GM12878 (cell line): Measurements from ENCODE around the gene TGFBRAP1. TPM values are rescaled to one million over a fixed set of nuclear protein-coding genes. Genes with fewer than 3 reads are reported as not detected.
A peak's percentile ranks its signal among the peaks of the same experiment; 100 is the strongest.

Experiments used
- ASH2L ChIP-seq: fragments of 300-600, 200-600 bp; sonication (generic); IDR thresholded peaks from 2 replicates; pipeline ENCODE4 v1.6.1; 2017; ENCODE audit warnings: low read depth, mild to moderate bottlenecking, borderline replicate concordance
- ATF2 ChIP-seq: IDR thresholded peaks from 2 replicates; pipeline ENCODE4 v1.6.1; 2012; ENCODE audit warnings: low read length, inconsistent platforms
- DPF2 ChIP-seq: fragments of 450-650 bp; IDR thresholded peaks from 2 replicates; pipeline ENCODE4 v1.6.1; 2017; ENCODE audit warnings: mild to moderate bottlenecking
- EGR1 ChIP-seq, 2 experiments: IDR thresholded peaks; 1 replicate in 1 of 2; 2 replicates in 1 of 2; pipeline ENCODE4 v1.6.1; 2011 to 2012; ENCODE audit warnings: low read depth in 2 of 2, low read length in 2 of 2, borderline replicate concordance in 1 of 2, mild to moderate bottlenecking in 1 of 2, moderate library complexity in 1 of 2
- FOXM1 ChIP-seq: IDR thresholded peaks from 2 replicates; pipeline ENCODE4 v1.6.1; 2012; ENCODE audit warnings: low read depth, mild to moderate bottlenecking, inconsistent platforms, low read length, moderate library complexity
- KAT2A ChIP-seq: conservative IDR thresholded peaks from 2 replicates; pipeline ENCODE4 v1.6.1; 2011; ENCODE audit warnings: low read depth, low read length; ENCODE audit not compliant: control insufficient read depth
- MYC ChIP-seq: IDR thresholded peaks from 2 replicates; pipeline ENCODE4 v1.6.1; 2011; ENCODE audit warnings: mild to moderate bottlenecking, low read length, moderate library complexity, inconsistent platforms; ENCODE audit not compliant: insufficient read depth, insufficient replicate concordance, insufficient read length, severe bottlenecking
- PAX5 ChIP-seq: IDR thresholded peaks from 2 replicates; pipeline ENCODE4 v1.6.1; 2011; ENCODE audit warnings: low read depth, low read length, borderline replicate concordance
- REST ChIP-seq: IDR thresholded peaks from 2 replicates; pipeline ENCODE4 v1.6.1; 2012; ENCODE audit warnings: mild to moderate bottlenecking, low read depth, low read length
- TCF7 ChIP-seq: IDR thresholded peaks from 2 replicates; pipeline ENCODE4 v1.6.1; 2014; ENCODE audit warnings: antibody characterized with exemption, borderline replicate concordance
- ZNF622 ChIP-seq: fragments of 450-650 bp; IDR thresholded peaks from 2 replicates; pipeline ENCODE4 v1.6.1; 2017; ENCODE audit warnings: mild to moderate bottlenecking, inconsistent platforms
- ZSCAN29 ChIP-seq: fragments of 450-650 bp; IDR thresholded peaks from 2 replicates; pipeline ENCODE4 v1.6.1; 2017; ENCODE audit warnings: mild to moderate bottlenecking, moderate library complexity
- polyA plus RNA-seq, 11 experiments: library from polyadenylated mRNA; depleted of rRNA in 4 of 11; unstranded in 6 of 11; stranded (reverse) in 5 of 11; fragments of >200 nt; fragmentation: Nextera tagmentation in 4 of 11; fragmentation: Illumina TruSeq in 1 of 11; extraction: Ambion mirVana in 4 of 11; extraction: Trizol in 1 of 11; gene quantifications; 1 replicate in 1 of 11; 2 replicates in 10 of 11; pipeline versions ENCODE4 v1.2.1 to v1.2.3, GENCODE V29; 2011 to 2016; ENCODE audit warnings: inconsistent platforms in 2 of 11, missing spikeins in 2 of 11, low read depth in 1 of 11
- total RNA-seq, 4 experiments: library from RNA; depleted of rRNA in 3 of 4; stranded (reverse); fragments of >200 nt in 3 of 4; fragmentation: Illumina TruSeq in 1 of 4; extraction: Trizol in 1 of 4; gene quantifications; 2 replicates each; pipeline versions ENCODE4 v1.2.1 to v1.2.3, GENCODE V29; 2013 to 2021
- TF ChIP-seq, protein P1 (sequence below): fragments of 450-650 bp; IDR thresholded peaks from 2 replicates; pipeline ENCODE4 v1.6.1; 2017; ENCODE audit warnings: mild to moderate bottlenecking, low read depth, inconsistent platforms; ENCODE audit not compliant: poor library complexity, severe bottlenecking
- TF ChIP-seq, protein P2 (sequence below): fragments of 450-650 bp; IDR thresholded peaks from 2 replicates; pipeline ENCODE4 v1.6.1; 2018; ENCODE audit warnings: mild to moderate bottlenecking, low read depth, moderate library complexity; ENCODE audit not compliant: partially characterized antibody
- TF ChIP-seq, protein P3 (sequence below): fragments of 450-650 bp; IDR thresholded peaks from 2 replicates; pipeline ENCODE4 v1.6.1; 2016; ENCODE audit warnings: mild to moderate bottlenecking

TGFBRAP1 gene
- total and polyA plus RNA-seq, 10 of the 15 experiments (the other 5 are each of a cell fraction or from before 2014, with no cell fraction given), result 7.9 to 37.4 (median 23.7) TPM

DNA sequence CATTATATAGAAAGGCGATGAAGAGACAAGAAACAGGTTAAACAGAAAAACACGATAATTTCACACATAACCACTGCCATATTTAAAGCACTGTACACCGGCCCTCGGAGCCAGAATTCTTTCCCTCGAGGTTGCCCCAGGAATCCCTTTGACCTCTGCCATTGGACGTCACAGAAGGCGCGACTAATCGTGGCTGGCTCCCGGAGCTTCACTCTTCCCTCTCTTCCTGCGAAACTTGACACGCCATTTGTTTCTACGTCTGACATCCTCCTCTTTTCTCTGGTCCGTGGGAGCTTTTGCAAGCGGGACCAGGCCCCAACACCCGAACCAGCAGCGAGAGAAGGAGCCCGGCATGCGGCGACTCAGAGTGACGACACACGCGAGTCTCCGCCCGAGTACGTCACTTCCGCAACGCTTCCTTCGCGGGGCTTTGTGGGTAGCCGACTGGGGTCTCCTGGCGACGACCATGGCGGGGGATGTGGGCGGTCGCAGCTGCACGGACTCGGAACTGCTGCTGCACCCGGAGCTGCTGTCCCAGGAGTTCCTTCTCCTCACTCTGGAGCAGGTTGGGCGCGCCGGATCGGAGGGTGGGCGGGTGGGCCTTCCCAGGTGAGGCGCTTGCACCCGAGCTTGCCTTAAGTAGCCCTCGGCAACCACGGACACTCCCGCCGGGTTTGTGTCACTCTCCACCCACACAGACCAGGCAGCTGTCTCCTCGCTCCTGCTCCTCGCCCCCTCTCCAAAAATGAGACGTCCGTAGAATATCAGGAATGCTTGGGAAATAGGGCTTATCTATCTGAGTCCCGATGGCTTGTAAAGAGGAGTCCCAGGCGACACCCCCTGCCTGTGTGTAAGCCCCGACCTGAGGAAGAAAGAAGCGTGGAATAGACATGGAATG, 7.8 kb upstream of the TGFBRAP1 start, which contains the start of gene C2orf49 (continued):
- no peak for TF ChIP-seq ZSCAN29
- TF ChIP-seq ASH2L, result peak; percentile 99
- no peak for TF ChIP-seq PAX5
- TF ChIP-seq DPF2, result no peak
- TF ChIP-seq KAT2A, result no peak
- TF ChIP-seq MYC, result no peak
- TF ChIP-seq, protein P1, sequence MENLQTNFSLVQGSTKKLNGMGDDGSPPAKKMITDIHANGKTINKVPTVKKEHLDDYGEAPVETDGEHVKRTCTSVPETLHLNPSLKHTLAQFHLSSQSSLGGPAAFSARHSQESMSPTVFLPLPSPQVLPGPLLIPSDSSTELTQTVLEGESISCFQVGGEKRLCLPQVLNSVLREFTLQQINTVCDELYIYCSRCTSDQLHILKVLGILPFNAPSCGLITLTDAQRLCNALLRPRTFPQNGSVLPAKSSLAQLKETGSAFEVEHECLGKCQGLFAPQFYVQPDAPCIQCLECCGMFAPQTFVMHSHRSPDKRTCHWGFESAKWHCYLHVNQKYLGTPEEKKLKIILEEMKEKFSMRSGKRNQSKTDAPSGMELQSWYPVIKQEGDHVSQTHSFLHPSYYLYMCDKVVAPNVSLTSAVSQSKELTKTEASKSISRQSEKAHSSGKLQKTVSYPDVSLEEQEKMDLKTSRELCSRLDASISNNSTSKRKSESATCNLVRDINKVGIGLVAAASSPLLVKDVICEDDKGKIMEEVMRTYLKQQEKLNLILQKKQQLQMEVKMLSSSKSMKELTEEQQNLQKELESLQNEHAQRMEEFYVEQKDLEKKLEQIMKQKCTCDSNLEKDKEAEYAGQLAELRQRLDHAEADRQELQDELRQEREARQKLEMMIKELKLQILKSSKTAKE, result peak; percentile 45
- no peak for TF ChIP-seq TCF7
- TF ChIP-seq FOXM1, result no peak
- TF ChIP-seq REST, result no peak
- TF ChIP-seq EGR1 (IDR thresholded peaks at IDR 0.05; ENCODE audit: borderline replicate concordance in 1 of 2, low read depth in 2 of 2, low read length in 2 of 2), result peak in 1 of 2 experiments; percentile 72; a peak in 1 of 3 replicates
- TF ChIP-seq, protein P2, sequence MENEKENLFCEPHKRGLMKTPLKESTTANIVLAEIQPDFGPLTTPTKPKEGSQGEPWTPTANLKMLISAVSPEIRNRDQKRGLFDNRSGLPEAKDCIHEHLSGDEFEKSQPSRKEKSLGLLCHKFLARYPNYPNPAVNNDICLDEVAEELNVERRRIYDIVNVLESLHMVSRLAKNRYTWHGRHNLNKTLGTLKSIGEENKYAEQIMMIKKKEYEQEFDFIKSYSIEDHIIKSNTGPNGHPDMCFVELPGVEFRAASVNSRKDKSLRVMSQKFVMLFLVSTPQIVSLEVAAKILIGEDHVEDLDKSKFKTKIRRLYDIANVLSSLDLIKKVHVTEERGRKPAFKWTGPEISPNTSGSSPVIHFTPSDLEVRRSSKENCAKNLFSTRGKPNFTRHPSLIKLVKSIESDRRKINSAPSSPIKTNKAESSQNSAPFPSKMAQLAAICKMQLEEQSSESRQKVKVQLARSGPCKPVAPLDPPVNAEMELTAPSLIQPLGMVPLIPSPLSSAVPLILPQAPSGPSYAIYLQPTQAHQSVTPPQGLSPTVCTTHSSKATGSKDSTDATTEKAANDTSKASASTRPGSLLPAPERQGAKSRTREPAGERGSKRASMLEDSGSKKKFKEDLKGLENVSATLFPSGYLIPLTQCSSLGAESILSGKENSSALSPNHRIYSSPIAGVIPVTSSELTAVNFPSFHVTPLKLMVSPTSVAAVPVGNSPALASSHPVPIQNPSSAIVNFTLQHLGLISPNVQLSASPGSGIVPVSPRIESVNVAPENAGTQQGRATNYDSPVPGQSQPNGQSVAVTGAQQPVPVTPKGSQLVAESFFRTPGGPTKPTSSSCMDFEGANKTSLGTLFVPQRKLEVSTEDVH, result peak; percentile 95
- TF ChIP-seq, protein P3, sequence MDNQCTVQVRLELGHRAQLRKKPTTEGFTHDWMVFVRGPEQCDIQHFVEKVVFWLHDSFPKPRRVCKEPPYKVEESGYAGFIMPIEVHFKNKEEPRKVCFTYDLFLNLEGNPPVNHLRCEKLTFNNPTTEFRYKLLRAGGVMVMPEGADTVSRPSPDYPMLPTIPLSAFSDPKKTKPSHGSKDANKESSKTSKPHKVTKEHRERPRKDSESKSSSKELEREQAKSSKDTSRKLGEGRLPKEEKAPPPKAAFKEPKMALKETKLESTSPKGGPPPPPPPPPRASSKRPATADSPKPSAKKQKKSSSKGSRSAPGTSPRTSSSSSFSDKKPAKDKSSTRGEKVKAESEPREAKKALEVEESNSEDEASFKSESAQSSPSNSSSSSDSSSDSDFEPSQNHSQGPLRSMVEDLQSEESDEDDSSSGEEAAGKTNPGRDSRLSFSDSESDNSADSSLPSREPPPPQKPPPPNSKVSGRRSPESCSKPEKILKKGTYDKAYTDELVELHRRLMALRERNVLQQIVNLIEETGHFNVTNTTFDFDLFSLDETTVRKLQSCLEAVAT, result peak; percentile 85
- TF ChIP-seq ZNF622, result no peak
- TF ChIP-seq ATF2, result no peak
